ENCODE measurements around the gene ALDH7A1.
"Not testable (repeated sequence)": the region's sequence is repeated elsewhere in the genome, so short reads cannot be mapped to it uniquely, and the experiment has no call there.

Gene ALDH7A1

DNA sequence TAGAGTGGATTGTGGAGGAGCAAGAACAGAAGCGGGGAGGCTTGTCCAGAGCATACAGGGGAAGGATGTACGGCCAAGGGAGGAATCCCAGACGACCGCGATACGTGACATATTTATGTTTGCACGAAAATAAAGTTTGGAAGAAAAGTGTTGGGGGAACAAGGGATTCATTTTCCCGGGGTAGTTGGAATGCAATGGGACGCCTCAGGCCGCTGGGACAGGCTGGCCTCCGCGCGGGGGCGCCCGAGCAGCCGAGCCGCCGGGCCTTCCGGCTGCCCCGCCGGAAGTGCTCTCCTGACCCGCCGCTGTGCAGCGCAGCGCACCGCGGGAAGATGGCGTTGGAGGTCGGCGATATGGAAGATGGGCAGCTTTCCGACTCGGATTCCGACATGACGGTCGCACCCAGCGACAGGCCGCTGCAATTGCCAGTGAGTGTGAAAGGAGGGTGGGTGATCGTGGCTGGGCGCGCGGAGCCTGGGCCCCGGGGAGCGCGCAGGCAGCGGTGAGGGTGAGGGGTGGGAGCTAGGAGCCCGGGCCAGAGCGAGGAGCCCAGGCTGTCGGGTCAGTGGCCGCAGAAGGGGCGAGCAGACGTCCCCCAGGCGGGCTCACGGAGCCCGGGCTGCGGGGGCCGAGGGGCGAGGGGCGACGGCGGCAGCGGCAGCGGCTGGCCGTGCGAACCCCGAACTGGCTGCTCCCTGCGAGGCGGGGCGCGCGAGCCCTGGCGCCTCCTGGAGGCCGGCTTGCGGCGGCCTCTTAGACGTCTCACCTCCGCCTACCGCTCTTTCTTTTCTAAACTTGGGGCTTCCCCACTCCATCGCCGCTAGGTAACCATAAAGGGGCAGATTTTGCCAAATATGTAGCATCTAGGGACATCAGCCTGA, 5.9 kb upstream of the ALDH7A1 start, which contains the start of gene PHAX:
TSS of gene PHAX (plus strand) at position 317 of the 881 bp plus-strand sequence. CDS start at position 333, 16 bp downstream.
- peak within 1 kb of the TSS; percentile 97 for H3K4me3 ChIP-seq
- H3K9me3 ChIP-seq (ENCODE audit: low read depth, low read length) = peaks cover 3% of the 10 kb centered on the region; the same call in 1 of the 2 replicates
- H3K36me3 ChIP-seq (ENCODE audit: insufficient read depth, low read length) = peaks cover 25% of the 10 kb centered on the region
- H3K9ac ChIP-seq (ENCODE audit: insufficient read length) = peak within 1 kb of the TSS; percentile 89
- TF ChIP-seq EZH2 (IDR thresholded peaks at IDR 0.05) (no peak), POLR2AphosphoS5 (IDR thresholded peaks at IDR 0.05; ENCODE audit: borderline replicate concordance, low read depth, low read length) (peak; percentile 83), FOXP2 (optimal IDR thresholded peaks at IDR 0.05; ENCODE audit: control extremely low read depth, extremely low read length, insufficient read depth) (no peak)
- DNase-seq (ENCODE audit: low read depth, low spot score) = no peak
- peak within 1 kb of the TSS; percentile 61; the same call in 1 of the 2 replicates for H3K27ac ChIP-seq

DNA sequence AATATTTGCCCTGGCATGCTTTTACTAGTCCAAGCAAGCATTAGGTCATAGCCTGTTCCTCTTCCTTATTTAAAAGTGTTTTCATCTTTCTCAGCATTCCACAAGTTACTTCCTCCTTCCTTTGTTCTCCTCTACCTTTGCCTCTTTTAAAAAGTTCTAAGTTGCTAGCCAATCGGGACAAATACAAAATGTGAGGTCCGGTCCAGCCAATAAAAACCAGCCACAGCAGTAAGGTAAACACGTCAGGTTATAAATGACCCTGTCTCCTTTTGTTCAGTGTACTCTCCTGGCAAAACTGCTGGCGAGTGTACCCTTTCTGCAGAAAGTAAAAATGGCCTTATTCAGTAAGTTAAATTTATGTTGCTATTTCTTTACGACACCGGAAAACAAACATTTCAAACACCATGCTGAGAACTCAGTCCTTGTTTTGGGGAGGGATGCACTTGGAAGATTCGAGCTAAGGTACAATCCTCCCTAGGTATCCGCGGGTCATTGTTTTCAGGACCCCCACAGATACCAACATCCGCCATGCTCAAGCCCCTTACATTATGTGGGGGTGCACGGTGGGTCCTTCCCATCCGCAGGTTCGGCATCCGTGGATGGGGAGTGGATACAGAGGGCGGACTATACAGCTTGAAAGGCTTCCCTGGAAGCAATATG, 5.1 kb upstream of the ALDH7A1 start:
- Histone ChIP-seq H3K4me3 (peak overlapping the region; percentile 97), H3K27ac (peak overlapping the region; percentile 61; the same call in 1 of the 2 replicates), H3K36me3 (ENCODE audit: insufficient read depth, low read length) (peaks cover 17% of the 10 kb centered on the region)
- DNase-seq (ENCODE audit: low read depth, low spot score); H3K9ac ChIP-seq (ENCODE audit: insufficient read length); H3K9me3 ChIP-seq (ENCODE audit: low read depth, low read length): not testable (repeated sequence)

DNA sequence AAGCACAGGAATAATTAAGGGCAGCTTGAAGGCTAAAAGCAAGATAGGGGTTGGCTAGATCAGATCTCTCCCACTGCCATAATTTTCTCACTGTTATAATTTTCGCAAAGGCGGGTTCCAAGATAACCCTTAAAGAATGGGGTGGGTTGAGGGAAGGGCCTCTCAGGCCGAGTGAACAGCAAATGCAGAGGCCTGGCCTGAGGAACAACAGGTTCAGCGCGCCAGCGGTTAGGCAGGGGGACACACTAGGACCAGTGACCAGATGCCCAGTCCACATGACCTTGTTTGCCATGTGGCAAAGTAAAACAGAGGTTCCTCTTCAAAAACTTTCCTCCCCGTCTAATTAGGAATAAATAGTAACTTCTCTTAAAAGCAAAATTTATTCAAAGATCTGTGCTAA, 4.5 kb upstream of the ALDH7A1 start:
- Histone ChIP-seq H3K27ac (no peak overlapping the region), H3K9me3 (ENCODE audit: low read depth, low read length) (peaks cover 3% of the 10 kb centered on the region; the same call in 1 of the 2 replicates), H3K36me3 (ENCODE audit: insufficient read depth, low read length) (peaks cover 11% of the 10 kb centered on the region), H3K9ac (ENCODE audit: insufficient read length) (no peak overlapping the region), H3K4me3 (no peak overlapping the region)
- TF ChIP-seq FOXP2 (optimal IDR thresholded peaks at IDR 0.05; ENCODE audit: control extremely low read depth, extremely low read length, insufficient read depth) = no peak
- TF ChIP-seq EZH2 (IDR thresholded peaks at IDR 0.05) = no peak
- no peak for TF ChIP-seq POLR2AphosphoS5 (IDR thresholded peaks at IDR 0.05; ENCODE audit: borderline replicate concordance, low read depth, low read length)
- DNase-seq (ENCODE audit: low read depth, low spot score) = no peak

DNA sequence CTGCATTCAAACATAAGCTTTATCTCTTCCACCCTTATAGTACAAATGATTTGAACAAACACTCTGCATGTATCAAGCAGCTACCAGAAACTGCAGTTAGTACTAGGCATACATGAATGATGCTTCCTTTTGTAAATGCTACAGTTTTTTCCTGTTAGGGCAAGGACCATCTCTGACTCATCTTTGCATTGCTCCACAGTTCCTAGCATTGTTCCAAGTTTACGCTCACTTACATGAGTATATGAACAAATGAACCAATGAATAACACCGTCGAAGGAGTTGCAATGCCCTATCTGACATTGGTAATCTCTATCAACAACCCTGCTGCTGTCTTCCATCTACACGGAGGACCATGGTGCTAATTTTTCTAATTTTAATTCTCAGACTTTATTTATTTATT, 2.1 kb upstream of the ALDH7A1 start:
- Histone ChIP-seq H3K4me3 (no peak overlapping the region), H3K9ac (ENCODE audit: insufficient read length) (no peak overlapping the region), H3K36me3 (ENCODE audit: insufficient read depth, low read length) (peaks cover 5% of the 10 kb centered on the region), H3K27ac (no peak overlapping the region), H3K9me3 (ENCODE audit: low read depth, low read length) (peaks cover 3% of the 10 kb centered on the region; the same call in 1 of the 2 replicates)
- no peak for DNase-seq (ENCODE audit: low read depth, low spot score)
- TF ChIP-seq POLR2AphosphoS5 (IDR thresholded peaks at IDR 0.05; ENCODE audit: borderline replicate concordance, low read depth, low read length) (no peak), EZH2 (IDR thresholded peaks at IDR 0.05) (no peak), FOXP2 (optimal IDR thresholded peaks at IDR 0.05; ENCODE audit: control extremely low read depth, extremely low read length, insufficient read depth) (no peak)

DNA sequence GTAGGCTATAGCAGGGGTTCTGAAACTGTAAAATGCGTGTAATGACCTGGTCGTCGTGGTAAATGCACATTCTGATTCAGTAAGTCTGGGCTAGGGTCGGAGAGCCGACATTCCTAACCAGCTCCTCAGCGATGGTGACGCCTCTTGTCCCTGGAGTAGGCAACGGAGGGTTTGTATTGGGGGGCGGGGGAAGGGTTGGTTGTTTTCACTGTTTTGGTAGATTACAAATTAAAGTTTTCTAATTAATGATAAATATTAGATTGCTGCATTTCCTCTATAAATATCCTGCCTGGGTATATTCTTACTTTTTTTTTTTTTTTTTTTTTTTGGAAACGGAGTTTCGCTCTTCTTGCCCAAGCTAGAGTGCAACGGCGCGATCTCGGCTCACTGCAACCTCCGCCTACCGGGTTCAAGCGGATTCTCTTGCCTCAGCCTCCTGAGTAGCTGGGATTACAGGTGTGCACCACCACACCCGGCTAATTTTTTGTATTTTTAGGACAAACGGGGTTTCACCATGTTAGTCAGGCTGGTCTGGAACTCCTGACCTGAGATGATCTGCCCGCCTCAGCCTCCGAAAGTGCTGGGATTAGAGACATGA, 566 bp upstream of the ALDH7A1 start:
- peak overlapping the region; percentile 88 for H3K4me3 ChIP-seq

DNA sequence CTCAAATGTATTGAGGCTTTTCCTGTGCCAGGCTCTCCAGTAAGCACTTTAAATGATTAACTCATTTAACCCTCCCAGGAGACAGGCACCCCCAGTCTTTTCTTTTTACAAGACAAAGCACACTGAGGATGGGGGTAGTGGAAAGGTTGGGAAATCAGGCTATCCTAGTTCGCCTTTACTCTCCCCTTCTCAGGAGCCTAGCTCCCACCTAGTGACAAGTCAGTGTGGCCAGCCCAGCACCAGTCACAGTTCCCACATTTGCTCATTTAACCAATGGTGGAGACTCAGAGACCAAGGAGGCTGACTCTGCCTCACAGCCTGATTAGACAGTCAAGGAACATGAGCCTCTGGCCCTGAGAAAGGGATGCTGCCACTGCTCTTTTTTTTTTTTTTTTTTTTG, 3.5 kb downstream of the ALDH7A1 start:
- Histone ChIP-seq H3K9ac (ENCODE audit: insufficient read length) (no peak overlapping the region), H3K4me3 (no peak overlapping the region), H3K9me3 (ENCODE audit: low read depth, low read length) (no peaks in the 10 kb centered on the region), H3K36me3 (ENCODE audit: insufficient read depth, low read length) (peaks cover 32% of the 10 kb centered on the region), H3K27ac (no peak overlapping the region)
- no peak for DNase-seq (ENCODE audit: low read depth, low spot score)
- TF ChIP-seq POLR2AphosphoS5 (IDR thresholded peaks at IDR 0.05; ENCODE audit: borderline replicate concordance, low read depth, low read length) = no peak
- no peak for TF ChIP-seq FOXP2 (optimal IDR thresholded peaks at IDR 0.05; ENCODE audit: control extremely low read depth, extremely low read length, insufficient read depth)
- no peak for TF ChIP-seq EZH2 (IDR thresholded peaks at IDR 0.05)

More for the DNA sequence above, 566 bp upstream of the ALDH7A1 start:
- Histone ChIP-seq H3K9ac (ENCODE audit: insufficient read length) (no peak overlapping the region), H3K36me3 (ENCODE audit: insufficient read depth, low read length) (peaks cover 8% of the 10 kb centered on the region), H3K27ac (peak overlapping the region; percentile 66; the same call in 1 of the 2 replicates), H3K9me3 (ENCODE audit: low read depth, low read length) (peaks cover 3% of the 10 kb centered on the region; the same call in 1 of the 2 replicates)
- TF ChIP-seq FOXP2 (optimal IDR thresholded peaks at IDR 0.05; ENCODE audit: control extremely low read depth, extremely low read length, insufficient read depth) (no peak), POLR2AphosphoS5 (IDR thresholded peaks at IDR 0.05; ENCODE audit: borderline replicate concordance, low read depth, low read length) (no peak), EZH2 (IDR thresholded peaks at IDR 0.05) (no peak)
- DNase-seq (ENCODE audit: low read depth, low spot score) = no peak

DNA sequence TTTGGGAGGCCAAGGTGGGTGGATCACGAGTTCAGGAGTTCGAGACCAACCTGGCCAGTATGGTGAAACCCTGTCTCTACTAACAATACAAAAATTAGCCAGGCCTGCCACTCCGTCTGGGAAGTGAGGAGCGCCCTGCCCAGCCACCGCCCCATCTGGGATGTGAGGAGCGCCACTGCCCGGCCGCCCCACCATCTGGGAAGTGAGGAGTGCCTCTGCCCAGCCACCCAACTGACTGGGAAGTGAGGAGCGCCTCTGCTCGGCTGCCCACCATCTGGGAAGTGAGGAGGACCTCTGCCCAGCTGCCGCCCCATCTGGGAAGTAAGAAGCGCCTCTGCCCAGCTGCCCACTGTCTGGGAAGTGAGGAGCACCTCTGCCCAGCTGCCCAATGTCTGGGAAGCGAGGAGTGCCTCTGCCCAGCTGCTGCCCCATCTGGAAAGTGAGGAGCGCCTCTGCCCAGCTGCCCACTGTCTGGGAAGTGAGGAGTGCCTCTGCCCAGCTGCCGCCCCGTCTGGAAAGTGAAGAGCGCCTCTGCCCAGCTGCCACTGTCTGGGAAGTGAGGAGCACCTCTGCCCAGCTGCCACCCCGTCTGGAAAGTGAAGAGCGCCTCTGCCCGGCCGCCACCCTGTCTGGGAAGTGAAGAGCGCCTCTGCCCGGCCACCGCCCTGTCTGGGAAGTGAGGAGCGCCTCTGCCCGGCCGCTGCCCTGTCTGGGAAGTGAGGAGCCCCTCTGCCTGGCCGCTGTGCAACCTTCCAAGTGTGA, 5.3 kb downstream of the ALDH7A1 start:
- Histone ChIP-seq H3K9me3 (ENCODE audit: low read depth, low read length) (no peaks in the 10 kb centered on the region), H3K4me3 (no peak overlapping the region), H3K36me3 (ENCODE audit: insufficient read depth, low read length) (peaks cover 50% of the 10 kb centered on the region)

More for the DNA sequence above, 5.3 kb downstream of the ALDH7A1 start:
- TF ChIP-seq POLR2AphosphoS5 (IDR thresholded peaks at IDR 0.05; ENCODE audit: borderline replicate concordance, low read depth, low read length) (no peak), FOXP2 (optimal IDR thresholded peaks at IDR 0.05; ENCODE audit: control extremely low read depth, extremely low read length, insufficient read depth) (no peak), EZH2 (IDR thresholded peaks at IDR 0.05) (no peak)
- H3K9ac ChIP-seq (ENCODE audit: insufficient read length) = no peak overlapping the region
- no peak overlapping the region for H3K27ac ChIP-seq
- no peak for DNase-seq (ENCODE audit: low read depth, low spot score)

Data from SK-N-MC (cell line).